ENCODE measurements around the gene SLC24A4.

SLC24A4 gene

DNA sequence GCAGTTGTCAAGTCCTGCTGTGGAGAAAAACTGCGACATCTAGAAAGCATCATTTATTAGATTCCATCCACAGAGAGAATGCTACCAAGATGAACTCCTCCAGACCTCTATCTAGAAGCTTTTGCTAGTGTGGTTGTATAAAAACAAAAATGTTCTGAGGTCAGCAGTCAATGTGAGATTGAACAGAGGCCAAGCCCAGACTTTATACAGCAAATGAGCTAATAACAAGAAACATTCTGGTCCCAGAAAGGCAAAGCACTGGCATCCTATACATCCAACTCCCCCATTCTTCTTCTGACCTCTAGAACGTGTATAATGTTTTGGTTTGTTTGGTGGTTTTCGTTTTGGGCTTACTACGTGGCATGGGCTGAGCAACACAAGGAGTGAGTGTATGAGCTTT, 163.9 kb downstream of the SLC24A4 start:
- no peak overlapping the region for H3K27ac ChIP-seq (replicated peaks; ENCODE audit: low read length)
- no peak overlapping the region for H2BK120ac ChIP-seq (ENCODE audit: low read depth, low read length)
- no peak overlapping the region for H2AK5ac ChIP-seq (ENCODE audit: low read depth, low read length)
- DNase-seq (ENCODE audit: low spot score), result no peak
- H3K4ac ChIP-seq (ENCODE audit: low read length), result no peak overlapping the region
- H2BK5ac ChIP-seq (ENCODE audit: low read length), result no peak overlapping the region
- H2AFZ ChIP-seq (ENCODE audit: low read length), result no peak overlapping the region
- H3K79me1 ChIP-seq (ENCODE audit: low read depth, low read length), result no peaks in the 10 kb centered on the region
- peaks cover 0 to 21% (median 0%) of the 10 kb centered on the region in 3 experiments for H3K27me3 ChIP-seq (ENCODE audit: control insufficient read depth in 3 of 3, insufficient read depth in 3 of 3, low read depth in 1 of 3, low read length in 3 of 3)
- H3K9ac ChIP-seq (ENCODE audit: low read depth, low read length, poor library complexity), result no peak overlapping the region
- no peaks in the 10 kb centered on the region for H3K36me3 ChIP-seq (replicated peaks in 1 of 2; ENCODE audit: control insufficient read depth in 2 of 2, insufficient read depth in 2 of 2, low read length in 2 of 2)
- H3K23ac ChIP-seq (ENCODE audit: low read depth, low read length, poor library complexity), result no peak overlapping the region
- WGBS, 2 donors (ENCODE audit: extremely low coverage in 2 of 2, insufficient read length in 2 of 2, insufficient replicate concordance in 1 of 2), result no CpG with 5 or more reads among the region's 4 CpGs
- H2BK12ac ChIP-seq (ENCODE audit: low read length), result no peak overlapping the region
- H2BK15ac ChIP-seq (ENCODE audit: low read length), result no peak overlapping the region
- H4K8ac ChIP-seq (ENCODE audit: low read depth, low read length), result no peak overlapping the region
- H3K14ac ChIP-seq (ENCODE audit: low read length), result no peak overlapping the region
- no peaks in the 10 kb centered on the region for H3K9me3 ChIP-seq (replicated peaks in 1 of 2; ENCODE audit: control insufficient read depth in 2 of 2, insufficient read depth in 1 of 2, low read depth in 1 of 2, low read length in 2 of 2)
- no peak overlapping the region for H3K4me3 ChIP-seq (ENCODE audit: low read length in 2 of 2)
- H4K91ac ChIP-seq (ENCODE audit: low read depth, low read length, poor library complexity), result no peak overlapping the region
- peaks cover 0 to 4% of the 10 kb centered on the region in 2 donors for H3K4me1 ChIP-seq (ENCODE audit: control insufficient read depth in 2 of 2, insufficient read depth in 1 of 2, low read depth in 1 of 2, low read length in 2 of 2)
- no peak overlapping the region for H3K18ac ChIP-seq (ENCODE audit: low read length)
- H3K4me2 ChIP-seq (ENCODE audit: insufficient read depth, low read length, poor library complexity, severe bottlenecking), result no peak overlapping the region

DNA sequence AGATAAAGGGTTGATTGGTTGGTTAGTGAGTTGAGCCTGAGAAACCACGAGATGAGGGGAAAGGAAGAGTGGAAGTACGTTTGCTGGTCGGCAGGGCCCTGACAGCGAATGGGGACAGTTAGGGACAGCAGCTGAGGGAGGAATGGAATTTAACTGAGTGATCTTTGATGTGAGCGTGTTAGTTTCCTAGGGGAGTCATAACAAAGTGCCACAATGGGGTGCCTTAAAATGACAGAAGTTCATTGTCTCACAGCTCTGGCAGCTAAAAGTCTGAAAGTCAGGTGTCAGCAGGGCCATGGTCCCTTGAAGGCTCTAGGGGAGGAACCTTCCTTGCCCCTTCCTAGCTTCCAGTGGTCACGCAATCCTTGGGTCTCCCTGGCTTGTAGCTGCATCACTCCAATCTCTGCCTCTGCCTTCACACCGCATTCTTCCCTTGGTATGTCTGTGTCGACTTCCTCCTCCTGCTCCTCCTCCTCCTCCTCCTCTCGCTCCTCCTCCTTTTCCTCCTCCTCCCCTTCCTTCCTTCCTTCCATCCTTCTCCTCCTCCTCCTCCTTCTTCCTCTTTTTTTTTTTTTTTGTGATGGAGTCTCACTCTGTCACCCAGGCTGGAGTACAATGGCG, 164.7 kb downstream of the SLC24A4 start:
- peaks cover 0 to 21% (median 0%) of the 10 kb centered on the region in 3 experiments for H3K27me3 ChIP-seq (ENCODE audit: control insufficient read depth in 3 of 3, insufficient read depth in 3 of 3, low read depth in 1 of 3, low read length in 3 of 3)
- WGBS, 2 donors (ENCODE audit: extremely low coverage in 2 of 2, insufficient read length in 2 of 2, insufficient replicate concordance in 1 of 2), result no CpG with 5 or more reads among the region's 10 CpGs
- no peaks in the 10 kb centered on the region for H3K36me3 ChIP-seq (replicated peaks in 1 of 2; ENCODE audit: control insufficient read depth in 2 of 2, insufficient read depth in 2 of 2, low read length in 2 of 2)
- H3K23ac ChIP-seq (ENCODE audit: low read depth, low read length, poor library complexity), result no peak overlapping the region
- no peak overlapping the region for H2BK12ac ChIP-seq (ENCODE audit: low read length)
- no peak overlapping the region for H3K4me3 ChIP-seq (ENCODE audit: low read length in 2 of 2)
- no peak overlapping the region for H3K4me2 ChIP-seq (ENCODE audit: insufficient read depth, low read length, poor library complexity, severe bottlenecking)
- no peak overlapping the region for H3K14ac ChIP-seq (ENCODE audit: low read length)
- no peak overlapping the region for H2BK120ac ChIP-seq (ENCODE audit: low read depth, low read length)
- H3K9ac ChIP-seq (ENCODE audit: low read depth, low read length, poor library complexity), result no peak overlapping the region
- no peak overlapping the region for H2AK5ac ChIP-seq (ENCODE audit: low read depth, low read length)
- H3K79me1 ChIP-seq (ENCODE audit: low read depth, low read length), result no peaks in the 10 kb centered on the region
- no peak overlapping the region for H3K27ac ChIP-seq (replicated peaks; ENCODE audit: low read length)
- H3K4me1 ChIP-seq (ENCODE audit: control insufficient read depth in 2 of 2, insufficient read depth in 1 of 2, low read depth in 1 of 2, low read length in 2 of 2), result peaks cover 0 to 4% of the 10 kb centered on the region in 2 donors
- no peaks in the 10 kb centered on the region for H3K9me3 ChIP-seq (replicated peaks in 1 of 2; ENCODE audit: control insufficient read depth in 2 of 2, insufficient read depth in 1 of 2, low read depth in 1 of 2, low read length in 2 of 2)
- no peak overlapping the region for H3K4ac ChIP-seq (ENCODE audit: low read length)
- DNase-seq (ENCODE audit: low spot score), result no peak
- H4K91ac ChIP-seq (ENCODE audit: low read depth, low read length, poor library complexity), result no peak overlapping the region
- H2AFZ ChIP-seq (ENCODE audit: low read length), result peak overlapping the region; percentile 55
- H3K18ac ChIP-seq (ENCODE audit: low read length), result no peak overlapping the region
- no peak overlapping the region for H4K8ac ChIP-seq (ENCODE audit: low read depth, low read length)
- H2BK15ac ChIP-seq (ENCODE audit: low read length), result no peak overlapping the region
- H2BK5ac ChIP-seq (ENCODE audit: low read length), result no peak overlapping the region

DNA sequence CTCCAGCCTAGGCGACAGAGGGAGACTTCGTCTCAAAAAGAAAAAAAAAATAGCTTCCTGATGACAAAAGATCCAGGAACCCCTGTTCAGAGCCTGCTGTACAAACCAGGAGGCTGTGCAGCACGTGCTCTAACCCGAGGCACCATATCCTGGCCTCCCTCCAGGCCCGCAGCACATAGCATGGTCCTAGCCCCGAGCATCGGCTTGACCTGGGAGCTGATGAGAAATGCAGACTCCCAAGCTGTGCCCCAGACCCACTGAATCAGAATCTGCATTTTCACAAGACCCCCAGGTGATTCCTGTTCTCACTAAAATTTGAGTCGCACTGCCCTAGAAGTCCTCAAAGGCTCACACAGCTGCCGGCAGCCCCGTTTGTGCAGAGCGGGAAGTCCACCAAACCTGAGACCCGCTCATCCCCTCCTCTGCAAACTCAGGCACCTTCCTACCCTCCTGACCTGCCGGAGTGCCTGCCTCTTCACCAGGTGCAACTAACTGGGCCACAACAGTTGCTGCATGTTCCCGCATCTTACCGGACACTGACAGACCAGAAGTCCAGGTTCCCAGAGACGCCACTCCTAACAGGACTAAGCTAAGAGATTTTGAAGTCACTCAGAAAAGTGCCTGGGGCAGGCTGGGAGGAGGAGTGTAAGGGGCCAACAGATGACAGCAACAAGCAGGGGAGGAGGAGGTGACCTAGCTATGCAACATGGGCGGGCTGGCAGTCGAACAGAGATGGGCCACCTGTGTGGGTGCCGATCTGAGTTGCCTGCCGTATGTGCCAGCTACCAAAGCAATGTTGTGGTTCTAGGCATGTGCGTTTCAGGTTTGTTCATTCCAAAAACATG, 166.7 kb downstream of the SLC24A4 start:
- no peak overlapping the region for H3K14ac ChIP-seq (ENCODE audit: low read length)
- peak overlapping the region; percentile 23 for H3K23ac ChIP-seq (ENCODE audit: low read depth, low read length, poor library complexity)
- no peak overlapping the region for H4K8ac ChIP-seq (ENCODE audit: low read depth, low read length)
- no peak overlapping the region for H3K4me3 ChIP-seq (ENCODE audit: low read length in 2 of 2)
- no peak overlapping the region for H4K91ac ChIP-seq (ENCODE audit: low read depth, low read length, poor library complexity)
- WGBS, 2 donors (ENCODE audit: extremely low coverage in 2 of 2, insufficient read length in 2 of 2, insufficient replicate concordance in 1 of 2), result no CpG with 5 or more reads among the region's 21 CpGs
- H3K9me3 ChIP-seq (replicated peaks in 1 of 2; ENCODE audit: control insufficient read depth in 2 of 2, insufficient read depth in 1 of 2, low read depth in 1 of 2, low read length in 2 of 2), result no peaks in the 10 kb centered on the region
- H2BK120ac ChIP-seq (ENCODE audit: low read depth, low read length), result no peak overlapping the region
- no peak overlapping the region for H2BK15ac ChIP-seq (ENCODE audit: low read length)
- H2AK5ac ChIP-seq (ENCODE audit: low read depth, low read length), result no peak overlapping the region
- no peaks in the 10 kb centered on the region for H3K79me1 ChIP-seq (ENCODE audit: low read depth, low read length)
- no peak overlapping the region for H3K27ac ChIP-seq (replicated peaks; ENCODE audit: low read length)
- no peak overlapping the region for H2BK5ac ChIP-seq (ENCODE audit: low read length)
- no peak overlapping the region for H3K4ac ChIP-seq (ENCODE audit: low read length)
- no peak overlapping the region for H3K9ac ChIP-seq (ENCODE audit: low read depth, low read length, poor library complexity)
- peak overlapping the region; percentile 18 for H2AFZ ChIP-seq (ENCODE audit: low read length)
- H2BK12ac ChIP-seq (ENCODE audit: low read length), result no peak overlapping the region
- peaks cover 0 to 20% (median 0%) of the 10 kb centered on the region in 3 experiments for H3K27me3 ChIP-seq (ENCODE audit: control insufficient read depth in 3 of 3, insufficient read depth in 3 of 3, low read depth in 1 of 3, low read length in 3 of 3)
- no peak overlapping the region for H3K4me2 ChIP-seq (ENCODE audit: insufficient read depth, low read length, poor library complexity, severe bottlenecking)
- no peak overlapping the region for H3K18ac ChIP-seq (ENCODE audit: low read length)
- no peak for DNase-seq (ENCODE audit: low spot score)
- no peaks in the 10 kb centered on the region for H3K36me3 ChIP-seq (replicated peaks in 1 of 2; ENCODE audit: control insufficient read depth in 2 of 2, insufficient read depth in 2 of 2, low read length in 2 of 2)
- H3K4me1 ChIP-seq (ENCODE audit: control insufficient read depth in 2 of 2, insufficient read depth in 1 of 2, low read depth in 1 of 2, low read length in 2 of 2), result peaks cover 0 to 4% of the 10 kb centered on the region in 2 donors

DNA sequence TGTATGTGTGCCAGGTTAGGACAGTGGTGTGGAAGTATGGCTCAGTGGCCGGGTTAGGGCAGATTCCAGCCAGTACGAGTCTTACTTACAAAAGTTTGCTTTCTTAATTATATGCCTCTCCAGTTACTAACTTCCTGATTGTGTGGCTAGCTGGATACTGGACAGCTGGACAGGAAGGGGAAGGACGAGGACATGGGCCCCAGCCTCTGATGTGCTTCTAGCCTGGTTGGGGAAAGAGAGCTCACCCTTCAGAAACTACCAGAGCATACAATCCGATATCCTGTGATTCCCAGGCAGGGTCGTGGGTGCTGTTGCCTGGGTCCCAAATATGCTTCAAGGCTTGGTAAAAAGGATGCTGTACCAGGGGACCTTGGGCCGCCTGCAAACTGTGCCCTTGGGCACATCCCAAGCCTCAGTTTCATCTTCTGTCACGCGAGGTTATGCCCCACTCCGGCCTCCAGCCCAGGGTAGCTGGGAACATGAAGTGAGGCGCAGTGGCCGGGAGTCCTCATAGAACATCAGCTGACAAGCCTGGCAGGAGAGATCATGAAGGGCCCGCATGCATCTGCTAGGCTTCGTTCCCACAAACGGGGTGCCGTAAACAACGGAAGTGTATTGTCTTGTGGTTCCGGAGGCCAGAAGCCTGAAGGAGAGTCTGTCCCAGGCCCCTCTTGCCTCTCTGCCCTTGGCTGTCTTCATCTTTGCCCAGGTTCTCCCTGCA, 167.4 kb downstream of the SLC24A4 start:
- Histone ChIP-seq H3K36me3 (replicated peaks in 1 of 2; ENCODE audit: control insufficient read depth in 2 of 2, insufficient read depth in 2 of 2, low read length in 2 of 2) (no peaks in the 10 kb centered on the region), H3K9me3 (replicated peaks in 1 of 2; ENCODE audit: control insufficient read depth in 2 of 2, insufficient read depth in 1 of 2, low read depth in 1 of 2, low read length in 2 of 2) (no peaks in the 10 kb centered on the region), H2AK5ac (ENCODE audit: low read depth, low read length) (no peak overlapping the region), H2AFZ (ENCODE audit: low read length) (peak overlapping the region; percentile 18), H3K4me2 (ENCODE audit: insufficient read depth, low read length, poor library complexity, severe bottlenecking) (no peak overlapping the region), H3K9ac (ENCODE audit: low read depth, low read length, poor library complexity) (no peak overlapping the region), H3K23ac (ENCODE audit: low read depth, low read length, poor library complexity) (no peak overlapping the region), H2BK15ac (ENCODE audit: low read length) (no peak overlapping the region), H3K27me3 (ENCODE audit: control insufficient read depth in 3 of 3, insufficient read depth in 3 of 3, low read depth in 1 of 3, low read length in 3 of 3) (peaks cover 0 to 17% (median 0%) of the 10 kb centered on the region in 3 experiments), H4K91ac (ENCODE audit: low read depth, low read length, poor library complexity) (no peak overlapping the region), H3K79me1 (ENCODE audit: low read depth, low read length) (no peaks in the 10 kb centered on the region), H2BK120ac (ENCODE audit: low read depth, low read length) (no peak overlapping the region), H4K8ac (ENCODE audit: low read depth, low read length) (no peak overlapping the region), H3K4me3 (ENCODE audit: low read length in 2 of 2) (no peak overlapping the region), H3K18ac (ENCODE audit: low read length) (no peak overlapping the region), H3K27ac (replicated peaks; ENCODE audit: low read length) (no peak overlapping the region), H3K4ac (ENCODE audit: low read length) (no peak overlapping the region), H3K14ac (ENCODE audit: low read length) (no peak overlapping the region), H2BK12ac (ENCODE audit: low read length) (no peak overlapping the region), H2BK5ac (ENCODE audit: low read length) (no peak overlapping the region), H3K4me1 (ENCODE audit: control insufficient read depth in 2 of 2, insufficient read depth in 1 of 2, low read depth in 1 of 2, low read length in 2 of 2) (peaks cover 0 to 4% of the 10 kb centered on the region in 2 donors)
- no peak for DNase-seq (ENCODE audit: low spot score)
- WGBS, 2 donors (ENCODE audit: extremely low coverage in 2 of 2, insufficient read length in 2 of 2, insufficient replicate concordance in 1 of 2), result no CpG with 5 or more reads among the region's 17 CpGs
